ENCODE measurements around the gene CAND1.

- TF ChIP-seq CTCF (conservative IDR thresholded peaks at IDR 0.05 in 1 of 2, IDR thresholded peaks at IDR 0.05 in 1 of 2; ENCODE audit: extremely low read depth in 1 of 2, insufficient read depth in 1 of 2, low read depth in 1 of 2, low read length in 2 of 2), result peak in 1 of 2 donors; percentile 73
- TF ChIP-seq EZH2 (IDR thresholded peaks at IDR 0.05; ENCODE audit: borderline replicate concordance, low read length), result no peak
These were observed 49.1 kb upstream of the CAND1 start for GRCh38 chr12:67220065-67220464.

Measured in mammary epithelial cell (primary cell).